GM04504 (cell line): Measurements from ENCODE around the gene PITPNC1.
"Not testable (repeated sequence)": the region's sequence is repeated elsewhere in the genome, so short reads cannot be mapped to it uniquely, and the experiment has no call there.

Source experiments
- DNase-seq: peaks from one replicate; pipeline ENCODE4 v3.0.0-alpha.2; 2012; ENCODE audit warnings: low read depth

The PITPNC1 gene

GRCh38 chr17:67624886-67625656, 248.0 kb downstream of the PITPNC1 start:
- DNase-seq: no peak

GRCh38 chr17:67625971-67626370, 248.9 kb downstream of the PITPNC1 start:
- no peak for DNase-seq

GRCh38 chr17:67628580-67629013, 251.5 kb downstream of the PITPNC1 start:
- DNase-seq: no peak

- peak; percentile 39 for DNase-seq
Observed at GRCh38 chr17:67629971-67630320, 252.9 kb downstream of the PITPNC1 start.

GRCh38 chr17:67630836-67631235, 253.8 kb downstream of the PITPNC1 start:
- DNase-seq: not testable (repeated sequence)

- DNase-seq: no peak
Observed at GRCh38 chr17:67632141-67632540, 255.1 kb downstream of the PITPNC1 start.

GRCh38 chr17:67633751-67634211, 256.7 kb downstream of the PITPNC1 start:
- DNase-seq: no peak

- DNase-seq: no peak
Observed at GRCh38 chr17:67635681-67636080, 258.6 kb downstream of the PITPNC1 start.

- DNase-seq: no peak
Observed at GRCh38 chr17:67636312-67636711, 259.2 kb downstream of the PITPNC1 start.

- no peak for DNase-seq
Observed at GRCh38 chr17:67636834-67637520, 259.9 kb downstream of the PITPNC1 start.

GRCh38 chr17:67637901-67638641, 261.0 kb downstream of the PITPNC1 start:
- DNase-seq: no peak

- no peak for DNase-seq
Observed at GRCh38 chr17:67638871-67639270, 261.8 kb downstream of the PITPNC1 start.

- no peak for DNase-seq
Observed at GRCh38 chr17:67639555-67639954, 262.5 kb downstream of the PITPNC1 start.

GRCh38 chr17:67639979-67640378, 262.9 kb downstream of the PITPNC1 start:
- no peak for DNase-seq

- DNase-seq: no peak
Observed at GRCh38 chr17:67642488-67642887, 265.4 kb downstream of the PITPNC1 start.

GRCh38 chr17:67644061-67644460, 267.0 kb downstream of the PITPNC1 start:
- DNase-seq: no peak

GRCh38 chr17:67645195-67645594, 268.1 kb downstream of the PITPNC1 start:
- not testable (repeated sequence) for DNase-seq

GRCh38 chr17:67646472-67646871, 269.4 kb downstream of the PITPNC1 start:
- DNase-seq: no peak

GRCh38 chr17:67647482-67647881, 270.4 kb downstream of the PITPNC1 start:
- DNase-seq: no peak

- no peak for DNase-seq
Observed at GRCh38 chr17:67648032-67648905, 271.2 kb downstream of the PITPNC1 start.

- not testable (repeated sequence) for DNase-seq
Observed at GRCh38 chr17:67648906-67649295, 271.8 kb downstream of the PITPNC1 start.

GRCh38 chr17:67649891-67650290, 272.8 kb downstream of the PITPNC1 start:
- DNase-seq: no peak
